ENCODE data around the gene CYB561D2.

Gene CYB561D2

GRCh38 chr3:50342813-50343633 lies 7.6 kb upstream of the CYB561D2 start:
- DNase-seq = no peak

- DNase-seq = no peak
Observed at GRCh38 chr3:50345008-50345407, 5.7 kb upstream of the CYB561D2 start.

GRCh38 chr3:50345586-50346234 lies 5.0 kb upstream of the CYB561D2 start, which contains the start of gene ZMYND10:
ZMYND10 (minus strand) TSS chr3:50345732; CDS start chr3:50345579, 153 bp downstream.
- DNase-seq = peak; percentile 87

- peak; percentile 81 for DNase-seq
Observed at GRCh38 chr3:50347187-50347813, 3.4 kb upstream of the CYB561D2 start.

- no peak for DNase-seq
Observed at GRCh38 chr3:50350213-50350526, 492 bp upstream of the CYB561D2 start.

- no peak for DNase-seq
Observed at GRCh38 chr3:50351323-50351697, 648 bp downstream of the CYB561D2 start.

GRCh38 chr3:50352781-50353180 lies 2.1 kb downstream of the CYB561D2 start:
- DNase-seq = no peak

GRCh38 chr3:50353245-50354004 lies 2.8 kb downstream of the CYB561D2 start:
- DNase-seq = no peak

GRCh38 chr3:50354186-50354764 lies 3.6 kb downstream of the CYB561D2 start:
- DNase-seq = no peak

- no peak for DNase-seq
Observed at GRCh38 chr3:50354850-50355249, 4.2 kb downstream of the CYB561D2 start.

GRCh38 chr3:50355829-50356552 lies 5.3 kb downstream of the CYB561D2 start:
- no peak for DNase-seq

- no peak for DNase-seq
Observed at GRCh38 chr3:50356553-50356952, 5.9 kb downstream of the CYB561D2 start.

GRCh38 chr3:50357481-50357880 lies 6.8 kb downstream of the CYB561D2 start:
- no peak for DNase-seq

- no peak for DNase-seq
Observed at GRCh38 chr3:50358355-50358910, 7.8 kb downstream of the CYB561D2 start.

- peak; percentile 96 for DNase-seq
Observed at GRCh38 chr3:50358911-50359759, 8.5 kb downstream of the CYB561D2 start, which contains the start of gene TMEM115. TMEM115 (minus strand) TSS chr3:50359521; CDS start chr3:50359063, 458 bp downstream.

GRCh38 chr3:50359760-50360110 lies 9.1 kb downstream of the CYB561D2 start:
- DNase-seq = no peak

GRCh38 chr3:50364573-50365079 lies 14.0 kb downstream of the CYB561D2 start:
- no peak for DNase-seq

GRCh38 chr3:50365080-50365841 lies 14.6 kb downstream of the CYB561D2 start:
- DNase-seq = peak; percentile 95

- no peak for DNase-seq
Observed at GRCh38 chr3:50365842-50366220, 15.2 kb downstream of the CYB561D2 start.

Data from stimulated activated CD8-positive, alpha-beta memory T cell treated with anti-CD3 and anti-CD28 coated beads, Interleukin-4, amount 100 ng/mL, for 48 hours (primary cell).